ENCODE results near the gene TEX44.

The TEX44 gene

GRCh38 chr2:231611273-231612108 lies 18.8 kb downstream of the TEX44 start:
- Histone ChIP-seq H3K27ac (peak overlapping the region; percentile 97 to 99), H3K4me3 (no peak overlapping the region)
- DNase-seq (ENCODE audit: low spot score) = peak; percentile 85
- TF ChIP-seq, protein P1, sequence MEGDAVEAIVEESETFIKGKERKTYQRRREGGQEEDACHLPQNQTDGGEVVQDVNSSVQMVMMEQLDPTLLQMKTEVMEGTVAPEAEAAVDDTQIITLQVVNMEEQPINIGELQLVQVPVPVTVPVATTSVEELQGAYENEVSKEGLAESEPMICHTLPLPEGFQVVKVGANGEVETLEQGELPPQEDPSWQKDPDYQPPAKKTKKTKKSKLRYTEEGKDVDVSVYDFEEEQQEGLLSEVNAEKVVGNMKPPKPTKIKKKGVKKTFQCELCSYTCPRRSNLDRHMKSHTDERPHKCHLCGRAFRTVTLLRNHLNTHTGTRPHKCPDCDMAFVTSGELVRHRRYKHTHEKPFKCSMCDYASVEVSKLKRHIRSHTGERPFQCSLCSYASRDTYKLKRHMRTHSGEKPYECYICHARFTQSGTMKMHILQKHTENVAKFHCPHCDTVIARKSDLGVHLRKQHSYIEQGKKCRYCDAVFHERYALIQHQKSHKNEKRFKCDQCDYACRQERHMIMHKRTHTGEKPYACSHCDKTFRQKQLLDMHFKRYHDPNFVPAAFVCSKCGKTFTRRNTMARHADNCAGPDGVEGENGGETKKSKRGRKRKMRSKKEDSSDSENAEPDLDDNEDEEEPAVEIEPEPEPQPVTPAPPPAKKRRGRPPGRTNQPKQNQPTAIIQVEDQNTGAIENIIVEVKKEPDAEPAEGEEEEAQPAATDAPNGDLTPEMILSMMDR (IDR thresholded peaks at IDR 0.05) = no peak

DNA sequence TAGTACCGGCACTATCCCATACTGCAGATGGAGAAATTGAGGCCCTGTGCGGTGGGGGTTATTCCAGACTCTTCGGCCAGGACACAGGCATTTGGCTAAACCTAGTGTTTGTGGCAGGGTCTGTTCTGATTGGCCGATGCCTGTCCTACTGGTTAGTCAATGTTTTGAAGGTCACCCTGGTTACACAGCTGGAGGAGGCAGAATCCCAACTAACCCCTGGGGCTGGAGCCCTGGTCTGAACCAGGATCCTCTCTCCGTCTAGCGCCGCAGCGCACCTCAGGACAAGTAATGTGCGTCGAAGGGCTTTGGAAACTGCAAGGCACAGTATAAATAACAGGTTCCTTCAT lies 19.4 kb downstream of the TEX44 start:
- peak; percentile 88 for DNase-seq (ENCODE audit: low spot score)
- TF ChIP-seq, protein P1 (IDR thresholded peaks at IDR 0.05) = no peak
- H3K4me3 ChIP-seq = peak overlapping the region; percentile 3
- peak overlapping the region; percentile 97 to 99 for H3K27ac ChIP-seq

GRCh38 chr2:231612456-231613330 lies 20.0 kb downstream of the TEX44 start:
- peak overlapping the region; percentile 69 for H3K4me3 ChIP-seq
- peak overlapping the region; percentile 97 to 99 for H3K27ac ChIP-seq
- peak; percentile 98 for DNase-seq (ENCODE audit: low spot score)
- TF ChIP-seq, protein P1 (IDR thresholded peaks at IDR 0.05) = peak; percentile 96

DNA sequence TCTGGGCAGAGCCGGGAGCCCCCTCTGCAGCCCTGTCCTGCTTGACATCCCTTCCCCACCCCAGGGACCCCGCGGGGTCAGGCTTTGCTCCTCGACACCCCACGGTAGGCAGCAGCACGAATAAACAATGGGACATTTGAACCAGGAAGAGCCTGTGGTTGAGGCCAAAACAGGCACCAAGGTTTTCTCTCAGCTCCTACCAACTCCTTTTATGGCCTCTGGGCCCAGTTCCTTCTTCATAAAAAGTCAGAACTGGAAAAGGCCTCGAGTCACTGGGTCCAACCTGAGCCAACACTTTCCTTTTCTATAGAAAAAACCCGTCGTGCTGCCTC lies 20.6 kb downstream of the TEX44 start:
- Histone ChIP-seq H3K4me3 (peak overlapping the region; percentile 69), H3K27ac (peak overlapping the region; percentile 97 to 99)
- no peak for DNase-seq (ENCODE audit: low spot score)
- TF ChIP-seq, protein P1 (IDR thresholded peaks at IDR 0.05) = no peak

GRCh38 chr2:231613663-231614558 lies 21.2 kb downstream of the TEX44 start:
- Histone ChIP-seq H3K27ac (peak overlapping the region; percentile 97 to 99), H3K4me3 (peak overlapping the region; percentile 69)
- DNase-seq (ENCODE audit: low spot score) = peak; percentile 96
- TF ChIP-seq, protein P1 (IDR thresholded peaks at IDR 0.05) = no peak

GRCh38 chr2:231614559-231615057 lies 21.9 kb downstream of the TEX44 start:
- peak overlapping the region; percentile 69 for H3K4me3 ChIP-seq
- TF ChIP-seq, protein P1 (IDR thresholded peaks at IDR 0.05) = no peak
- no peak for DNase-seq (ENCODE audit: low spot score)
- peak overlapping the region; percentile 97 to 99 for H3K27ac ChIP-seq

Data from coronary artery (tissue), 2 donors.